IPS-15b (cell line): Measurements from ENCODE around the gene CUX1.
A peak's percentile ranks its signal among the peaks of the same experiment; 100 is the strongest.

Experiments used
- H3K27me3 ChIP-seq: one replicate; pipeline ENCODE4 v1.6.1; 2013; ENCODE audit warnings: low read length; ENCODE audit not compliant: control insufficient read depth, insufficient read depth
- H3K36me3 ChIP-seq: one replicate; pipeline ENCODE4 v1.6.1; 2013; ENCODE audit warnings: low read length; ENCODE audit not compliant: control insufficient read depth, insufficient read depth
- H3K4me1 ChIP-seq: one replicate; pipeline ENCODE4 v1.6.1; 2013; ENCODE audit warnings: mild to moderate bottlenecking, low read length; ENCODE audit not compliant: control insufficient read depth, insufficient read depth
- H3K4me3 ChIP-seq: one replicate; pipeline ENCODE4 v1.5.1; 2013; ENCODE audit warnings: low read depth, low read length
- H3K9ac ChIP-seq: one replicate; pipeline ENCODE4 v1.6.1; 2013; ENCODE audit warnings: low read depth, mild to moderate bottlenecking, low read length
- H3K9me3 ChIP-seq: one replicate; pipeline ENCODE4 v1.6.1; 2013; ENCODE audit warnings: mild to moderate bottlenecking, low read length; ENCODE audit not compliant: control insufficient read depth, insufficient read depth

The CUX1 gene

DNA sequence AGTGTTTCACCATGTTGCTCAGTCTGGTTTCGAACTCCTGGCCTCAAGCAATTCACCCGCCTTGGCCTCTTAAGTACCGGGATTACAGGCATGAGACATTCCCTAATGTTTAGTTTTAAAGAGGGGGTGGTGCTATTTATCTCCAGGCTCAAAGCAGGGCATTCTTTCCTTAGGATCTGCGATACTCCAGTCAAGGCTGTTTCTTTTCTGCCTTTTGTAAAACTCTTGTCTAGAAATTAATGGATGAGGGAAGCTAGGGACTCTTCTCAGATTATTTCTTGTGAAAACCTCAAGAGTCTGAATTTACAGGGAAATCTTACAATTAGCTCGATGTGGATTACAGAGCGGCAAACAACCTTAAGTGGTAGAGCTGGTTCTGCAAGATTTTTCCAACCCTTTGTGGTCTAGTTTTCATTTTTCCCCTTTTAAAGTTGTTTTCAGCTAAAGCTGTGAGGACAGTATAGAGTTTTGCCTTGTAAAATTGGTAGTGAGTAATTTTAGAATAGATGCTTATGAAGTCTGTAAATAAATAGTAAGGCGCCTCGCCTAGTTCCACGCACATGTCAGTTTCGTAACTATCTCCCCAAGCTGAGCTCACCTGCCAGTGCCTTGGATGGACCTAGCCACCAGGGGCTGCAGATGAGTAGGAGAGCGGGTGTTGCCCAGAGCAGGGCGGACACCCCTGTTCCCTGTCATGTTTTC is 53.1 kb downstream of the CUX1 start:
- H3K9me3 ChIP-seq = no peaks in the 10 kb centered on the region
- H3K4me1 ChIP-seq = peaks cover 11% of the 10 kb centered on the region
- H3K36me3 ChIP-seq = peaks cover 2% of the 10 kb centered on the region
- no peak overlapping the region for H3K9ac ChIP-seq
- H3K27me3 ChIP-seq = no peaks in the 10 kb centered on the region
- no peak overlapping the region for H3K4me3 ChIP-seq

DNA sequence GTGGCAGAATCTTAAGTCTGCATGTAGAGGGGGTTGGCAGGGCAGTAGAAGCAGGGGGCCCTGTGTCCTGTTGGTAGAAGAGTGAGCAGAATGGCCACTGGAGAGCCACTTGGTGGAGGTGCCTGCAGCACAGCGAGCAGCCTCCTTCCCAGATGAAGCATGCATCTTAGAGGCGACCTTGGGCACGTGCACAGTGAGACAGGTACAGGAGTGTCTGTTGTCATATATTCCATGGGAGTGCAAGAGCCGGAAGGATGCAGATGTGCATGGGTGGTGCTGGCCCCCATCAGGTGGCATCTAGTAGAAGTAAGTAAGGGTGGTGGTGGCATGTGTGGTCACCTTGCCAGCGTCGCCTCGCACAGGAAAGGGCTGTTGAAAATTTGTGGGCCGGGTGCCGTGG is 53.9 kb downstream of the CUX1 start:
- peaks cover 11% of the 10 kb centered on the region for H3K4me1 ChIP-seq
- no peaks in the 10 kb centered on the region for H3K9me3 ChIP-seq
- H3K4me3 ChIP-seq = no peak overlapping the region
- peaks cover 2% of the 10 kb centered on the region for H3K36me3 ChIP-seq
- H3K27me3 ChIP-seq = no peaks in the 10 kb centered on the region
- H3K9ac ChIP-seq = no peak overlapping the region

DNA sequence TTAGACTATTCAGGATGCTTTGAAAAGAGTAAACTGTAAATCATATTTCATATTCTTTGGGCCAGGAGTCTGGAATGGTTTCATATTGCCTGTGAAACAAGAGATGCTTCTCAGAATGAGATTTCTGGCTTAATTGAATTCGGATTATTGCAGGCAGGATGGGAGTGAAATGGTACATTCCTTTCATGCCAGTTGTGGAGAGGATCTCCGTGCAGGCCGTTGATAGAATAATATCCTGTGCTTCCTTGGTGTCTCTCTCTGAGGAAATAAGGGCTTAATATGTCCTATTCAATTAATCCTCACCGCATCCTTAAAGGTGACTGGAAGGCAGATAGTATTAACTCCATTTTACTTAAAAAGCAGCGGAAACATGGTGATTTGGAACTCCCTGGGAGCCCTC is 56.6 kb downstream of the CUX1 start:
- no peaks in the 10 kb centered on the region for H3K9me3 ChIP-seq
- H3K4me3 ChIP-seq = no peak overlapping the region
- H3K4me1 ChIP-seq = peaks cover 12% of the 10 kb centered on the region
- H3K27me3 ChIP-seq = no peaks in the 10 kb centered on the region
- H3K9ac ChIP-seq = no peak overlapping the region
- H3K36me3 ChIP-seq = peaks cover 2% of the 10 kb centered on the region

DNA sequence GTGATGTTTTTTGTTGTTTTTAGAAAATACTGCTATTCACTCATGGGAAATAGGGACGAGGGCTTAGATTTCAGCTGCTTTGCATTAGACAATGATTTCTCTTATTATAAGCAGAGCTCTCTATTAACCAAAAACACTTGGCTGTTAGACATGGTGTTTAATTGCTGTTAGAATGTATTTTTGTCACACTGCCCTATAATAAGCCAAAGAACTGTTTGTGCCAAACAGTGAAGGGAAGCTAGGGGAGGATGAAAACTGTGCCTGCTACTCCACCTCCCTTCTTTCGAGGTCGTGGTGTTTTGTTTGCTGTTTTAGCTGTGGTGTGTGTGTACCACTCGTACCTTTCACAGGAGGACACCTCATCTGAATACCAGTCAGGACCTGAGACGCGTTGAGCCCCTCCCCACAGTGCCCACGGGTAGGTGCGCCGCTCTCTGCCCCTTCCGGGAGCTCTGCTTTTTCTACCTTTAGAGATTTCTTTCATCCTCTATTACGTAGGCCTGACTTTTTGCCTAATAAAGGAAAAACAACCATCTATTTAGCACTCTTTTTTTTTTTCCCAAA is 57.9 kb downstream of the CUX1 start:
- Histone ChIP-seq H3K4me1 (peaks cover 11% of the 10 kb centered on the region), H3K36me3 (peaks cover 2% of the 10 kb centered on the region), H3K9me3 (no peaks in the 10 kb centered on the region), H3K4me3 (no peak overlapping the region), H3K9ac (peak overlapping the region; percentile 32), H3K27me3 (no peaks in the 10 kb centered on the region)

DNA sequence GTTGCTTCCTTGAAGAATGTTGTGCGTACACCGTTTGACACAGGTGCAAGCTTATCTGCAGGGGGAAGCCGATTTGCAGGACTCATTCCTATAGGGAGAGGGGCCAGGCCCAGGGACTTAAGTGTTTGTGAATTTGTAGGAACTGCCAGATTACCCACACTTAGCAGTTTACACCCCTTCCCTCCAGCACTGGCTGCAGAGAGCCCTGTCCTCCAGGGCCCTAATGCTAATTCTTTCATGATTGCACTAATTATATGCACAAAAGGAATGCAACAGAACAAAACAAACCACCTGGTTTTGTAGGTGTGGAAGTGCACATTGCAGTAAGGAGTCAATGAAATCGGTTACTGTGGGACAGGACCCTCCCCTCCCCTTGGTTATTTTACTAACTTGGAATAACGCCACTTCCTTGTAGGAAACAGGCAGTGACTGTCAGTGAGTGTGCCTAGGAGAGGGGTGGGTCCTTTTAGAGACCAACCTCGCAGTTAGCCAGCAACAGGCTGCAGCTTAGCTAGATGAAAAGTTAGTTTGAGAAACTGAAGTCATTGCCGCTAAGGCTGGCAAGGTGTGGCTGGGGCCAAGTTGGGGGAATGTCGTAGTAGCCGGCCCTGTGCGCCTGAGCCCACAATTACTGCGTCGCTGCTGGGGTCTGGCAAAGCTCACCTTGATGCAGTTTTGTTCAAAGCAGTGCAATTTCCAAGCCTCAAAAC is 60.6 kb downstream of the CUX1 start:
- no peaks in the 10 kb centered on the region for H3K36me3 ChIP-seq
- peaks cover 17% of the 10 kb centered on the region for H3K4me1 ChIP-seq
- H3K4me3 ChIP-seq = no peak overlapping the region
- no peaks in the 10 kb centered on the region for H3K27me3 ChIP-seq
- no peak overlapping the region for H3K9ac ChIP-seq
- no peaks in the 10 kb centered on the region for H3K9me3 ChIP-seq

DNA sequence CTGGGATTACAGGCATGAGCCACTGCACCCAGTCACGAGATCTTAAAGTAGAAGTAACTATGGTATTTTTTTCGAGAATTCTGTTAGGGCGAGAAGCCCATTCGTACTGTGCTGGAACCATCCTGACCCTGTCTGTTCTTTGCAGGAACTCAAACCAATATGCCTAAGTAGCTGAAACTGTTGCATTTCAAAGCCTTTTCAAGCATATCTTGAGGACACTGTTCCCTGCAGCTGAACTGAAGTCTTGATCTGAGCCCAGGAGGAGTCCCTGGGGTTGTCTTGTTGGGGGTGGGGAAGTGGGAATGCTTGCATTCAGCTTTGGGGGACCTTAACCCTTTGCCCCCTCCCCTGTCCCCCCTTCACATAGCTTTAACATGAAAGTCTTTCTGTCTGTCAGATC is 61.5 kb downstream of the CUX1 start:
- no peaks in the 10 kb centered on the region for H3K36me3 ChIP-seq
- H3K4me3 ChIP-seq = no peak overlapping the region
- peaks cover 20% of the 10 kb centered on the region for H3K4me1 ChIP-seq
- H3K27me3 ChIP-seq = no peaks in the 10 kb centered on the region
- H3K9me3 ChIP-seq = no peaks in the 10 kb centered on the region
- no peak overlapping the region for H3K9ac ChIP-seq

DNA sequence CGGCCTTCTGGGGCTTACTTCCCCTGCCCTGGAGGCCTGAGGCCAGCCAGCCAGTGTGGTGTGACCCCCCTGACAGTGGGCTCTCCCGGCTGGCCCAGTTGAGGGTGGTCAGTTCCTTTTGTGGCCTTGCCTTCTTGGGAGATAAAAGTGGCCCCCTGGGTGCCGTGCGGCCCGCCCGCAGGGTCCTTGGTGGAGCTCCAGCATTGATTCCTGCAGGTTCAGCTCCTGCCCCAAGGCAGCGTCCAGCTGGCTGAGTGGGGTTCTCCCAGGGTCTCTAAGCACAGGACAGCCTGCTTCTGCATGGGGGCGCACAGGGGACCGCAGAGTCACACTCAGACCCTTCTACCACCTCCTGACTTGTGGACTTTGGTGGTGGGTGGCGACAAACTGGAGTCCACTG is 62.1 kb downstream of the CUX1 start:
- no peak overlapping the region for H3K9ac ChIP-seq
- peaks cover 21% of the 10 kb centered on the region for H3K4me1 ChIP-seq
- no peak overlapping the region for H3K4me3 ChIP-seq
- no peaks in the 10 kb centered on the region for H3K9me3 ChIP-seq
- H3K36me3 ChIP-seq = no peaks in the 10 kb centered on the region
- H3K27me3 ChIP-seq = no peaks in the 10 kb centered on the region

DNA sequence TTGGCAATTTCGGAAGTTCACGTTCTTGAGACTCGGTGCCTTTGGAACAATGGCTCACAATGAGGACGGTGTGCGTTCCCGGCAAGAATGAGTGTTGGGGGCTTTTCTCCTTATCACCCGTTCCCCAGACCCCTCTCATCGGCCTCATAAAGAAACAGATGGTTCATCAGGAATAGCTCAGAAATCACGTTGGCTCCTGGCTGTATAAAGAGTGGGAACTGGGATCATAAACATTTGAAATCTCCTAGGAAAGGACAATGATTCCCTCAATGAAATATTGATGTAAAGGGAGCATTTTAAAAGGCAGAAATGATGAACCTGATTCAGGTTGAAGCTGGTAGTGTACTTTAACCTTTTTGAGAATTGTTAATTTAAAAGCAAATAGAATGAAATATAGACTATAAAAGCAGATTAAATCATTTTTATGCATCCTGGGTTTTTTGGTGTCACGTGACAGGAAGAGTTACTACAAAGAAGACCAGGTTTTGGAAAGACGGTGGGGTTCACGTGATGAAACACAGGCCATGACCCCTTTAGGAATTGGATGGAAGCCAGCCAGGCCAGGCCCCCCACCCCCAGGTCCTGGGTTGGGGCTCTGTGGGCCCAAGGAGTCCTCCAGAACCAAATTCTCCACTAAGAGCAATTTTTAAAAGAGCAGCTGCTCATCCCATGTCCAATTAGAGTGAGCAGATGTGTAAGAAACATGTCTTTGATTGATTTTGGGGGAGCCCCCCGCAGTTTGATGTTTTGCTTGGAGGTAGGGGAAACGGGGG is 63.0 kb downstream of the CUX1 start:
- H3K27me3 ChIP-seq = no peaks in the 10 kb centered on the region
- no peaks in the 10 kb centered on the region for H3K36me3 ChIP-seq
- H3K9me3 ChIP-seq = no peaks in the 10 kb centered on the region
- H3K9ac ChIP-seq = no peak overlapping the region
- peaks cover 19% of the 10 kb centered on the region for H3K4me1 ChIP-seq
- H3K4me3 ChIP-seq = no peak overlapping the region

DNA sequence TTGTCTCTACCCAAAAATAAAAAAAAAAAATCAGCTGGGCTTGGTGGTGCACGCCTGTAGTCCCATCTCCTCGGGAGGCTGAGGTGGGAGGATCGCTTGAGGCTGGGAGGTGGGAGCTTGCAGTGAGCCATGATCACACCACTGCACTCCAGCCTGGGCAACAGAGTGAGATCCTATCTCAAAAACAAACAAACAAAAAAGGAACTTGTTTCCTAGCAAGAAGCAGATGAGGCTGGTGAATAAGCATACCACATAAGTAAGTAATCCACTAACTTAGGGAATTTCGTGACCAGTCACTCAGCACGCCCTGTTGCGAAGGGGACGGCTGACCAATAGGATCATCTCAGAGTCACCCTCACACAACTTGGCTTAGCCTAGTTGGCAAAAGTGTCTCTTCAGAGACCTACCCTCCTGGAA is 64.6 kb downstream of the CUX1 start:
- Histone ChIP-seq H3K36me3 (no peaks in the 10 kb centered on the region), H3K4me3 (no peak overlapping the region), H3K27me3 (no peaks in the 10 kb centered on the region), H3K4me1 (peaks cover 19% of the 10 kb centered on the region), H3K9ac (no peak overlapping the region), H3K9me3 (no peaks in the 10 kb centered on the region)

DNA sequence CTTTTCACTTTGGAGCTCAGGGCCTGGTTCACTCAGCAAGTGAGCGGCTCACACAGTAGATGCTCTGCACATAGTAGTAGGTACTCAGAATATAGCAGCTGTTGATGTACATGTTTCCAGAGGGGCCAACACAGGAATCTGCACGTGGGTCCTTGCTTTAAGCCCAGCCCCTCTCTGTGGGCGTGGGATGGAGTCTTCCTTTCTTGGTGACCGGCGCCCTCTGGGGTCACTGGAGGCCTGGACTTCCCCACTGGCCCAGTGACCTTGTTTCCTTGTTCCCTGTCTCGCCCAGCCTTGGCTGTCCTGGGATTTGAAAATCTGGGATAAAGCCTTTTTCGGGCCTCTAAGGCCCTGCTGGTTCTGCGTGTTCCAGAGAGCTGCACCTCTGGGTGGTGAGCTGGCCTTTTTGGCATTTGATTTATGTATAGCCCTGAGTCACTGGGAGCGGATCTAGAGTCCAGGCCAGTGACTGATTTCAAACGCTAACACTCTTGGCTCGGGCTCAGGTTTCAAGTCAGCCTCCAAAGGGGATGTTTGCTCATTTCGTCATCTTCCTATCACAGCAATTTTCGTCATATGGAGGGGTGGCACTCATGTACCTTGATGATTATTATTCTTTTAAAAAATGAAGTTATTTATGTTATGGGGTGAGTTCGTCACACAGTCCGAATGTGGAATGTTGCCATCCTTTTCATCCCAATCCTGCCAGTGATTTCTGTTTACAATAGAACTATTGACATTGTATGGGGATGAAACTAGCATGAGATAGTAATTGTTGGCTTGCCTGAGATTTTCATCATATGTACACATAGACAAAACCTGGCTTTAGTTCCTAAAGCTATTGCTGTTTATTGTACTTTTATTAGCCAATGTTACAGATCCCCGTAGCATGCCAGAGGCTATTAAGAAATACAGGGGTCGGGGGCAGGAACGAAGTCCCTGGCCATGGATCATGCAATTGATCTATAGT is 65.5 kb downstream of the CUX1 start:
- peaks cover 19% of the 10 kb centered on the region for H3K4me1 ChIP-seq
- H3K27me3 ChIP-seq = no peaks in the 10 kb centered on the region
- H3K4me3 ChIP-seq = no peak overlapping the region
- H3K36me3 ChIP-seq = no peaks in the 10 kb centered on the region
- no peaks in the 10 kb centered on the region for H3K9me3 ChIP-seq
- no peak overlapping the region for H3K9ac ChIP-seq
